ENCODE results near the gene CMTM2. TPM values are rescaled to one million over a fixed set of nuclear protein-coding genes. Genes with fewer than 3 reads are reported as not detected.
"Not testable (repeated sequence)": the region's sequence is repeated elsewhere in the genome, so short reads cannot be mapped to it uniquely, and the experiment has no call there.

The CMTM2 gene
- total RNA-seq, 1 experiment from 2014 or later: not detected

GRCh38 chr16:66549284-66550131 is 29.8 kb upstream of the CMTM2 start, which contains the start of gene TK2:
TSS of gene TK2 (minus strand) at chr16:66550122. CDS start at chr16:66550061, 61 bp downstream.
- DNase-seq: peak; percentile 56
- no peaks in the 10 kb centered on the region; the same call in 1 of the 2 replicates for H3K36me3 ChIP-seq
- H3K9me3 ChIP-seq: no peaks in the 10 kb centered on the region
- H3K27me3 ChIP-seq: no peaks in the 10 kb centered on the region
- peak within 1 kb of the TSS; percentile 59 for H3K4me3 ChIP-seq

GRCh38 chr16:66551348-66551759 is 27.9 kb upstream of the CMTM2 start:
- peak; percentile 57 for DNase-seq
- H3K9me3 ChIP-seq: no peaks in the 10 kb centered on the region
- no peaks in the 10 kb centered on the region for H3K27me3 ChIP-seq
- H3K36me3 ChIP-seq: no peaks in the 10 kb centered on the region; the same call in 1 of the 2 replicates
- no peak overlapping the region for H3K4me3 ChIP-seq

- peak overlapping the region; percentile 67 for H3K4me3 ChIP-seq
- H3K27me3 ChIP-seq: no peaks in the 10 kb centered on the region
- H3K9me3 ChIP-seq: no peaks in the 10 kb centered on the region
- no peaks in the 10 kb centered on the region; the same call in 1 of the 2 replicates for H3K36me3 ChIP-seq
- no peak for DNase-seq
Observed at GRCh38 chr16:66551788-66552285, 27.4 kb upstream of the CMTM2 start.

GRCh38 chr16:66552286-66553177 is 26.7 kb upstream of the CMTM2 start, which contains the start of gene CKLF:
TSS of gene CKLF (plus strand) at chr16:66552576. CDS start at chr16:66552716, 140 bp downstream.
- Histone ChIP-seq H3K9me3 (no peaks in the 10 kb centered on the region), H3K27me3 (no peaks in the 10 kb centered on the region), H3K4me3 (peak within 1 kb of the TSS; percentile 67), H3K36me3 (no peaks in the 10 kb centered on the region; the same call in 1 of the 2 replicates)
- DNase-seq: peak; percentile 78

GRCh38 chr16:66553223-66553622 is 26.0 kb upstream of the CMTM2 start:
- Histone ChIP-seq H3K9me3 (no peaks in the 10 kb centered on the region), H3K27me3 (no peaks in the 10 kb centered on the region), H3K36me3 (peaks cover 1% of the 10 kb centered on the region), H3K4me3 (peak overlapping the region; percentile 67)
- DNase-seq: no peak

- DNase-seq: no peak
- H3K9me3 ChIP-seq: no peaks in the 10 kb centered on the region
- H3K27me3 ChIP-seq: no peaks in the 10 kb centered on the region
- peaks cover 5% of the 10 kb centered on the region for H3K36me3 ChIP-seq
- H3K4me3 ChIP-seq: no peak overlapping the region
Observed at GRCh38 chr16:66554021-66554420, 25.2 kb upstream of the CMTM2 start.

GRCh38 chr16:66554495-66554894 is 24.8 kb upstream of the CMTM2 start:
- no peaks in the 10 kb centered on the region for H3K9me3 ChIP-seq
- H3K4me3 ChIP-seq: no peak overlapping the region
- H3K27me3 ChIP-seq: no peaks in the 10 kb centered on the region
- H3K36me3 ChIP-seq: peaks cover 5% of the 10 kb centered on the region
- DNase-seq: no peak

GRCh38 chr16:66560107-66560506 is 19.2 kb upstream of the CMTM2 start:
- H3K4me3 ChIP-seq: no peak overlapping the region
- no peaks in the 10 kb centered on the region for H3K27me3 ChIP-seq
- H3K36me3 ChIP-seq: peaks cover 14% of the 10 kb centered on the region
- DNase-seq: no peak
- no peaks in the 10 kb centered on the region for H3K9me3 ChIP-seq

GRCh38 chr16:66561381-66562080 is 17.7 kb upstream of the CMTM2 start:
- no peak for DNase-seq
- Histone ChIP-seq H3K4me3 (no peak overlapping the region), H3K9me3 (no peaks in the 10 kb centered on the region), H3K27me3 (no peaks in the 10 kb centered on the region), H3K36me3 (peaks cover 14% of the 10 kb centered on the region)

- no peak for DNase-seq
- no peaks in the 10 kb centered on the region for H3K27me3 ChIP-seq
- H3K4me3 ChIP-seq: no peak overlapping the region
- H3K36me3 ChIP-seq: peaks cover 17% of the 10 kb centered on the region
- H3K9me3 ChIP-seq: no peaks in the 10 kb centered on the region
Observed at GRCh38 chr16:66562409-66562808, 16.9 kb upstream of the CMTM2 start.

GRCh38 chr16:66562986-66563385 is 16.3 kb upstream of the CMTM2 start:
- DNase-seq: no peak
- Histone ChIP-seq H3K27me3 (no peaks in the 10 kb centered on the region), H3K4me3 (no peak overlapping the region), H3K36me3 (peaks cover 17% of the 10 kb centered on the region), H3K9me3 (no peaks in the 10 kb centered on the region)

- Histone ChIP-seq H3K4me3 (no peak overlapping the region), H3K36me3 (peaks cover 13% of the 10 kb centered on the region), H3K27me3 (no peaks in the 10 kb centered on the region), H3K9me3 (no peaks in the 10 kb centered on the region)
- no peak for DNase-seq
Observed at GRCh38 chr16:66563574-66564334, 15.5 kb upstream of the CMTM2 start.

- Histone ChIP-seq H3K27me3 (no peaks in the 10 kb centered on the region), H3K4me3 (no peak within 1 kb of the TSS), H3K36me3 (peaks cover 13% of the 10 kb centered on the region), H3K9me3 (no peaks in the 10 kb centered on the region)
- no peak for DNase-seq
Observed at GRCh38 chr16:66566051-66566901, 13.0 kb upstream of the CMTM2 start, which contains the start of gene CMTM1. TSS of gene CMTM1 (plus strand) at chr16:66566439. CDS start at chr16:66566514, 75 bp downstream.

- not testable (repeated sequence) for H3K9me3 ChIP-seq, DNase-seq, H3K27me3 ChIP-seq
Observed at GRCh38 chr16:66567270-66567669, 12.0 kb upstream of the CMTM2 start.

GRCh38 chr16:66568355-66568754 is 10.9 kb upstream of the CMTM2 start:
- Histone ChIP-seq H3K36me3 (peaks cover 8% of the 10 kb centered on the region), H3K9me3 (no peaks in the 10 kb centered on the region), H3K27me3 (no peaks in the 10 kb centered on the region), H3K4me3 (no peak overlapping the region)
- DNase-seq: peak; percentile 38

More at GRCh38 chr16:66567270-66567669, 12.0 kb upstream of the CMTM2 start:
- peaks cover 13% of the 10 kb centered on the region for H3K36me3 ChIP-seq
- H3K4me3 ChIP-seq: not testable (repeated sequence)

Data from MG63 (cell line).